Uterus (tissue), 4 donors: ENCODE results near the gene CBY1. TPM values are rescaled to one million over a fixed set of nuclear protein-coding genes. Genes with fewer than 3 reads are reported as not detected.

ENCODE experiments used
- DNase-seq, 2 donors: peaks; one replicate each; pipeline ENCODE4 v3.0.0-alpha.2; 2019 to 2020
- H3K27ac ChIP-seq, 2 donors: fragments of 200-600 bp; sonication (generic); 1 replicate in 1 of 2; 2 replicates in 1 of 2; pipeline ENCODE4 v1.5.1; 2016 to 2018
- H3K27me3 ChIP-seq, 2 donors: fragments of 200-600 bp; sonication (generic); one replicate each; pipeline ENCODE4 v1.5.1; 2018 to 2019; ENCODE audit warnings: control low read depth in 1 of 2
- H3K36me3 ChIP-seq, 2 donors: fragments of 200-600 bp; sonication (generic); one replicate each; pipeline ENCODE4 v1.5.1; 2019; ENCODE audit warnings: control low read depth in 1 of 2
- H3K4me1 ChIP-seq, 2 donors: fragments of 200-600 bp; sonication (generic); one replicate each; pipeline ENCODE4 v1.5.1; 2018 to 2019; ENCODE audit warnings: control low read depth in 1 of 2
- H3K4me3 ChIP-seq, 2 donors: fragments of 200-600 bp; sonication (generic); 1 replicate in 1 of 2; 2 replicates in 1 of 2; pipeline ENCODE4 v1.5.1; 2018 to 2019; ENCODE audit warnings: mild to moderate bottlenecking in 1 of 2
- H3K9me3 ChIP-seq, 2 donors: fragments of 200-600 bp; sonication (generic); one replicate each; pipeline ENCODE4 v1.5.1; 2019; ENCODE audit warnings: control low read depth in 1 of 2
- POLR2A ChIP-seq, 2 donors: fragments of 450-650 bp; IDR thresholded peaks; one replicate each; pipeline ENCODE4 v1.6.1; 2016; ENCODE audit warnings: antibody characterized with exemption in 2 of 2, mild to moderate bottlenecking in 1 of 2, moderate library complexity in 1 of 2
- intact Hi-C: fragments of 100-400 bp; cut with DNase I; formaldehyde crosslinking; loops from one replicate; pipeline ENCODE4 v1.15.1; 2023; ENCODE audit warnings: low total_unique reads
- total RNA-seq, 4 donors: library from RNA; depleted of rRNA in 3 of 4; stranded (reverse); fragments of >200 nt in 3 of 4; gene quantifications; one replicate each; pipeline versions ENCODE4 v1.1.0 to v1.2.4, GENCODE V29; 2014 to 2023
- TF ChIP-seq, protein P1 (sequence below), 4 experiments: fragments of 200-600 bp in 2 of 4; fragments of 450-650 bp in 2 of 4; sonication (generic) in 2 of 4; IDR thresholded peaks; one replicate each; pipeline ENCODE4 v1.5.1; 2016 to 2019; ENCODE audit warnings: antibody characterized with exemption in 4 of 4, mild to moderate bottlenecking in 2 of 4, moderate library complexity in 1 of 4
- donor health status: DM: yes; HTN: yes; CAD: no.

CBY1 gene
- 10 to 100 TPM; 10.5 to 42.8 (median 28.6) TPM for total RNA-seq

DNA sequence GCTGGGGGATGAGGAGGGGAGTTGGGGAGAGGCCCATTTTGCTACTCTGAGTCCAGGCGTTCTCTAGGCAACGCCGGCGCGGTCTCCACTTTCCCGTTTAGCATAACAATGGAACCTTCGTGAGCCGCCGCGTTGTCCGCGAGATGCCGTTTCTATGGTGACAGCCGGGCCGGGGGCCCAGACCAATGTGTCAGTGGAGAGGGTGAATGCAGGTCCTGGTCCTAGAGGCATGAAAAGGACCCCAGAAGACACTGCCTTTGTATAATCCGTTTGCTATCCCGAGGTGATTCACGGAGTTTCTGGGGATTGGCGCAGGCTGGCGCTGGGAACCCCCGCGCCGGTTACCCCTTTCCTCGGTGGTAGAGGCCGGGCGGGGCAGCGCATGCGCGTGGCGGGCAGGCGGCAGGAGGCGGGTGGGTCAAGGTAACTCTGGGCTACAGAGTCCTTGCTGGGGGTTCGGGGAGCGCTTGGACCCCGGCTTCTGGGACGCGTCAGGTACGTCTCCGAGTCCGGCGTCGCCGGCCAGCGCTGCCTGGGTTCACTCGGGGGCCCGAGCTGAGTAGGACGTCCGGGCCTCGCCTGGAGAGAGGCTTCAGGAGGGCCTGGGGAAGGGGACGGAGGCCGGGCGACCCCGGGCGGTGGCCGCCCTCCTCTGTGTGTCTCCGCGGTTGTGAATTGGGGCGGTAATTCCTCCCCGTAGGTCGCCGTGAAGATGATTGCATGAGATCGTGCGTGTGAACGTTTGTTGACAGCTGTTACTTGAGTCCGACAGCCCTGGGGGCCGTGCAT is at the start of gene CBY1, which contains the start of gene FAM227A:
Gene CBY1, plus strand, starts transcription at position 383 of the 789 bp plus-strand sequence. CDS start 11,417 bp downstream, outside the sequence.
Gene FAM227A, minus strand, starts transcription at position 137 of the 789 bp plus-strand sequence. CDS start 6,224 bp downstream, outside the sequence.
- Histone ChIP-seq H3K27me3 (no peaks in the 10 kb centered on the region), H3K4me3 (peak within 1 kb of the TSS; percentile 90 to 91), H3K9me3 (no peaks in the 10 kb centered on the region), H3K4me1 (no peaks in the 10 kb centered on the region), H3K27ac (peak within 1 kb of the TSS; percentile 83 to 93), H3K36me3 (no peaks in the 10 kb centered on the region)
- DNase-seq: peak; percentile 84 to 85
- TF ChIP-seq POLR2A (IDR thresholded peaks at IDR 0.05): peak; percentile 30 to 67
- TF ChIP-seq, protein P1, sequence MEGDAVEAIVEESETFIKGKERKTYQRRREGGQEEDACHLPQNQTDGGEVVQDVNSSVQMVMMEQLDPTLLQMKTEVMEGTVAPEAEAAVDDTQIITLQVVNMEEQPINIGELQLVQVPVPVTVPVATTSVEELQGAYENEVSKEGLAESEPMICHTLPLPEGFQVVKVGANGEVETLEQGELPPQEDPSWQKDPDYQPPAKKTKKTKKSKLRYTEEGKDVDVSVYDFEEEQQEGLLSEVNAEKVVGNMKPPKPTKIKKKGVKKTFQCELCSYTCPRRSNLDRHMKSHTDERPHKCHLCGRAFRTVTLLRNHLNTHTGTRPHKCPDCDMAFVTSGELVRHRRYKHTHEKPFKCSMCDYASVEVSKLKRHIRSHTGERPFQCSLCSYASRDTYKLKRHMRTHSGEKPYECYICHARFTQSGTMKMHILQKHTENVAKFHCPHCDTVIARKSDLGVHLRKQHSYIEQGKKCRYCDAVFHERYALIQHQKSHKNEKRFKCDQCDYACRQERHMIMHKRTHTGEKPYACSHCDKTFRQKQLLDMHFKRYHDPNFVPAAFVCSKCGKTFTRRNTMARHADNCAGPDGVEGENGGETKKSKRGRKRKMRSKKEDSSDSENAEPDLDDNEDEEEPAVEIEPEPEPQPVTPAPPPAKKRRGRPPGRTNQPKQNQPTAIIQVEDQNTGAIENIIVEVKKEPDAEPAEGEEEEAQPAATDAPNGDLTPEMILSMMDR (IDR thresholded peaks at IDR 0.05): peak in 1 of 4 experiments; percentile 7
- intact Hi-C loops: no loop called here

DNA sequence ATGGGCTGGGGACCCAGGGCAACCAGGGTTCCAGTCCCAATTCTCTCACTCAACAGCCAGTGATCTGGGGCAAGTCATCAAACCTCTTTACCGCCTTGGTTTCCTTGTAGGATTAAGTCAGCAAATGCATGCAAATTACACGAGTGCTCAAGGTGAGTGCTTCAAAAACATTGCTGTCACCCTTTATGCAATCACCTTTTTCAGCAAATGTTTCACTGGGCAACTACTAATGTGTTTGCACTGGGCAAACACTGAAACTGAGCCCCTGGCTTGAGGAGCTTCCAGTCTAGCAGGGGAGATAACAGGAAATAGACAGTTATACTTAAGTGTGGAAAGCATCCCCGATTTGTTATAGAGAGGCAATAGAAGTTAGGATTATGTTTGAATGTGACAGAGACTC is 48.8 kb upstream of the CBY1 start:
- H3K27me3 ChIP-seq: no peaks in the 10 kb centered on the region
- H3K4me1 ChIP-seq: no peaks in the 10 kb centered on the region
- no peak overlapping the region for H3K4me3 ChIP-seq
- no peaks in the 10 kb centered on the region for H3K36me3 ChIP-seq
- no peak for DNase-seq
- no peak overlapping the region for H3K27ac ChIP-seq
- TF ChIP-seq, protein P1 (IDR thresholded peaks at IDR 0.05): no peak
- TF ChIP-seq POLR2A (IDR thresholded peaks at IDR 0.05): no peak
- intact Hi-C loops: no loop called here
- no peaks in the 10 kb centered on the region for H3K9me3 ChIP-seq

DNA sequence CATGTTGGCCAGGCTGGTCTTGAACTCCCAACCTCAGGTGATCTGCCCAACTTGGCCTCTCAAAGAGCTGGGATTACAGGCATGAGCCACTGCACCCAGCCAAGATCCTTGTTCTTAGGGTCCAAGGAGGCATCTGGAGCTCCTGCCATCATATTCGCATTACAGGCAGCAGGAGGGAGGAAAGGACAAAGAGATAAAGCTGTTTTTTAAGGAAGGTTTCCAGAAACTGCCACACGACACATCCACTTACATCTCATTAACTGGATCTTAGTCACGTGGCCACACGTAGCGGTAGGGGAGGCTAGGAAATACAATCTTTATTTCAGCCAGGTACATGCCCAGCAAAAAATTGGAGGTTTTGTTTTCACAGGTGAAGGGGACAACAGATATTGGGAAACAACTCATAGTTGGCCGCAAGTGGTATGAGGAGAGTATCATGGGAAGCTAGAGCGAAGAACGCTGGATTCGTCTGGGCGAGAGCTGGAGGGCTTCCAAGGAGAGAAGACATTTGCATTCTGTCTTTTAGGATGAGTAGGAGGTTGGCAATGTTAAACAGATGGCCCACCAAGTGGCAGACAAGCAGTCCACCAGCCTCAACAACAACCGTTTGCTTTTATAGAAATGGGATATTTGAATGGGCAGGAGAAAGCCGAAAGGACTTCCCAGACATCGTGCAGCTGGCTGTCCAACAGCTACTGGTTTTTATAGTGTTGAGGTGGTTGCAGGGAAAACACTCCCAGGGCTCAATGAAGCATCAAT is 47.3 kb upstream of the CBY1 start:
- no peaks in the 10 kb centered on the region for H3K9me3 ChIP-seq
- intact Hi-C loops: no loop called here
- no peak overlapping the region for H3K27ac ChIP-seq
- H3K4me3 ChIP-seq: no peak overlapping the region
- H3K36me3 ChIP-seq: no peaks in the 10 kb centered on the region
- no peaks in the 10 kb centered on the region for H3K4me1 ChIP-seq
- TF ChIP-seq, protein P1 (IDR thresholded peaks at IDR 0.05): no peak
- no peak for TF ChIP-seq POLR2A (IDR thresholded peaks at IDR 0.05)
- no peak for DNase-seq
- no peaks in the 10 kb centered on the region for H3K27me3 ChIP-seq

DNA sequence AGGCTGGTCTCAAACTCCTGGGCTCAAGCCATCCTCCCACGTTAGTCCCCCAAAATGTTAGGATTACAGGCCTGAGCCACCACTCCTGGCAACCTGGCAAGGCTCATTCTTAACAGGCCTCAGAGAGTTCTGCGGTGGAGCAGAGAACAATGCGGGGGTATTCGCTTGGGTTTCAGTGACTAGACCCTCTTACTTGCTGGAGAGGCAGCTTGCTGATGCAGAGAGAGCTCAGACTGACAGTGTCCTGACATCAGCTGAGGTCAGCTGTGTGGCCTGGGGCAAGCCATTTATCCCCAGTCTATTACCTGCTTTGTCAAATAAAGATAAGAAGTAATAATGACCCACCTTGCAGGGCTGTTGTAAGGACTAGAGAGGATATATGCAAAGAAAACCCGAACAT is 46.2 kb upstream of the CBY1 start:
- Histone ChIP-seq H3K9me3 (no peaks in the 10 kb centered on the region), H3K4me3 (no peak overlapping the region), H3K27ac (no peak overlapping the region), H3K27me3 (no peaks in the 10 kb centered on the region), H3K4me1 (no peaks in the 10 kb centered on the region), H3K36me3 (no peaks in the 10 kb centered on the region)
- intact Hi-C loops: no loop called here
- TF ChIP-seq POLR2A (IDR thresholded peaks at IDR 0.05): no peak
- TF ChIP-seq, protein P1 (IDR thresholded peaks at IDR 0.05): no peak
- DNase-seq: no peak

DNA sequence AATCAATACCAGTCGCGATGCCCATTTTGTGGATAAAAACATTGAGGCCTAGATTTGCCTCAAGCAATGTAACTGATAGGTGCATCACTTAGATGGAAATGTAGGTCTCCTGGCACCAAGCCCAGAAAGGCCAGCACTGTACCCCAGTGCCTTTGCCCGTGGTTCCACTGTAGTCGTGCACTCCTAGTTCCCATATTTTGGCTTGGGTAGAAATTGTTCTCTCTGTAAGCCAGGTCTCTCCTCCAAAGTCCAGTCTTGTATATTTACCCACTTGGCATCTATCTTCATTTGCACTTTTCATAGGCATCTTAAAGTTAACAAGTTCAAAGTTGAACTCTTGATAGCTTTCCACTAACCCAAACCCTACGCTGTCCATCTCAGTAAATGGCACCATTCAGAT is 44.9 kb upstream of the CBY1 start:
- no peaks in the 10 kb centered on the region for H3K27me3 ChIP-seq

More for the DNA sequence above, 44.9 kb upstream of the CBY1 start:
- TF ChIP-seq, protein P1 (IDR thresholded peaks at IDR 0.05): no peak
- no peak for TF ChIP-seq POLR2A (IDR thresholded peaks at IDR 0.05)
- DNase-seq: no peak
- intact Hi-C loops: no loop called here
- Histone ChIP-seq H3K27ac (no peak overlapping the region), H3K4me1 (no peaks in the 10 kb centered on the region), H3K9me3 (no peaks in the 10 kb centered on the region), H3K4me3 (no peak overlapping the region), H3K36me3 (no peaks in the 10 kb centered on the region)
